ENCODE data around the gene RAP1B. TPM values are rescaled to one million over a fixed set of nuclear protein-coding genes. Genes with fewer than 3 reads are reported as not detected.

Gene RAP1B
- total RNA-seq, 1 donor from 2014 or later: 259 TPM

- no peak for DNase-seq (ENCODE audit: low read depth)
These were observed 1.1 kb downstream of the RAP1B start for GRCh38 chr12:68611806-68612160.

DNA sequence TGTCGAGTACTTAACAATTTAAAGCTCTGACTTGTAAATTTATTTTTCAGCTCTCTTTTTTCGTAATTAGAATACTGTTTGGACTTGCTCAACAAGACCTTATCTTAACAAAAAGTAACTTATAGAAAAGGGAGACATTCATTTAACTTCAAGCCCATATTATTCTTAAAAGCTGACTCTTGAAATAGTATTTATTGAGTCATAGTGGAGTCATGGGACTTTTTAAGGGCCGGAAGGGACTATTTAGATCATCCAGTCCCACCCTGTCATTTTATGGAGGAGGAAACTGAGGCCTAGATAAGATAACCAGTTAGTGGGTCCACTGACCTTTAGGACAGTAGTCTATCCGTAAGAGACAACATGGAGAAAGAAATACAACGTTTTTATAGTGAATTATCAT is 1.5 kb downstream of the RAP1B start:
- DNase-seq (ENCODE audit: low read depth): peak; percentile 35

DNA sequence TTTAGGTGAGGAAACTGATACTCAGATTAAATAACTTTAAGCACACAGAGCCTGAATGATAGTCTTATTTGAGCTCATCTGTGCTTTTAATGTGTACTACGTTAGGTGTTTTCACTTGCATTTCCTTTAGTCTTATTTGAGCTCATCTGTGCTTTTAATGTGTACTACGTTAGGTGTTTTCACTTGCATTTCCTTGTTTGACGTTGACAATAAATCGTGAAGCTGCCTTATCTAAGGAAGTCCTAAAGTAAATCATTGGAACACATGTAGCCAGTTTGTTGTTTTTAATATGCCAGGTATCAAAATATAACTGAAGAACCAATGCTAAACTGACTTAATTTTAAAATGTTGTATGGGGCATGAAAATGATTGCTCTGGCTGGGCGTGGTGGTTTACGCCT is 2.0 kb downstream of the RAP1B start:
- no peak for DNase-seq (ENCODE audit: low read depth)

GRCh38 chr12:68613209-68613904 is 2.7 kb downstream of the RAP1B start:
- DNase-seq (ENCODE audit: low read depth): no peak

- no peak for DNase-seq (ENCODE audit: low read depth)
These were observed 3.5 kb downstream of the RAP1B start for GRCh38 chr12:68614105-68614679.

GRCh38 chr12:68614769-68615168 is 4.1 kb downstream of the RAP1B start:
- no peak for DNase-seq (ENCODE audit: low read depth)

GRCh38 chr12:68617160-68617926 is 6.6 kb downstream of the RAP1B start:
- no peak for DNase-seq (ENCODE audit: low read depth)

DNA sequence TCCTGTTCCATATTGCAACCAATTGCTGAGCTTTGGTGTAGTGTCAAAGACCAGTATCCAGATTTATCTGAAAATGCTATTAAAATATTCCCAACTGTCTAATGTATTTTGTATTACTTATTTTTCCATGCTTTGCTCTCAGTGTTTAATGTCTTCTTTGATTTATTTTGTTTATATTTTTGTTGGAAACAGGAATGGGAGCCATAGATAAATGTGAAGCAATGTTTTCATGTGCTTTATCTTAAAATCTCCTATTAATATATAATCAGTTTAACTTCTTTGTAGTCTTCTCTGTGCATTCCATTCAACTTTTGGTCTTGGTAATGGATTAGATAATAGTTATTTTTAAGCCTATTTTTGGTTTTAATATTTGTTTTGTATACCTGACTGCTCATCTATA is 8.8 kb downstream of the RAP1B start:
- DNase-seq (ENCODE audit: low read depth): no peak

DNA sequence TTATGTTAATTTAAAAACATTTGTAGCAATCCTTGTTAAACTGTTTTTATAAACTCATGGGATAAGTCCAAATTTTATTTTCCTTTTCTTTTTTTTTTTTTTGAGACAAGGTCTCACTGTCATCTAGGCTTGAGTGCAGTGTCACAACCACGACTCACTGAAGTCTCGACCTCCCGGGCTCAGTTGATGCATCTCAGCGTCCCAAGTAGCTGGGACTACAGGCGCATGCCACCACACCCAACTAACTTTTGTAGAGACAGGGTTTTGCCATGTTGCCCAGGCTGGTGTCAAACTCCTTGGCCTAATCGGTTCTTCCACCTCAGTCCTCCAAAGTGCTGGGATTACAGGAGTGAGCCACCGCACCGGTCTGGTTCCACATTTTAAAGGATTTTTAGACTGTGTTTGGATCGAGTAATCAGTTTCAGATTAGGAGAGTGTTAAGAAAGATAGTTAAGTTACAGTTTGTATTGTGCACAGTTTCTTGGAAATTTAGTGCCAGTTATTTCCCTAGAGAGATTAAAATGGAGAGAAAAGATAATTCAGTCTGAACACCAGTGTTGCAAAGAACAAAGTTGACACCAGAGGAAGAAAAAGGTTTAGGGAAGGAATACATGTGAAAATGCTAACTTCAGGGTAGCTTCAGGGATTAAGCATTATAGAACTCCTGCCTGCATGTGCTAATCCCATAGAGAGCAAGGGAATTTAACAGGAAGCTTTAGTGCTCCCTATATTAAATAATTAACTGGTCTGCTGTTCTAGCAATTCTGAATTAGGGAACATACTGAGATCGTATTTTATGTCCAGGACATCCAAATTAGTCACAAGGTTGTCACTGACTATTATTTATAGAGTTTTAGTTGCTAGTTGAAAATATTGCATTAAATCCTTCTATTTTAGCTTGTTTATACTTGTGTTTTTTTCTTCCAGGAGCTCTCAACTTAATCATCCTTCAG is 10.1 kb downstream of the RAP1B start:
- DNase-seq (ENCODE audit: low read depth): no peak

DNA sequence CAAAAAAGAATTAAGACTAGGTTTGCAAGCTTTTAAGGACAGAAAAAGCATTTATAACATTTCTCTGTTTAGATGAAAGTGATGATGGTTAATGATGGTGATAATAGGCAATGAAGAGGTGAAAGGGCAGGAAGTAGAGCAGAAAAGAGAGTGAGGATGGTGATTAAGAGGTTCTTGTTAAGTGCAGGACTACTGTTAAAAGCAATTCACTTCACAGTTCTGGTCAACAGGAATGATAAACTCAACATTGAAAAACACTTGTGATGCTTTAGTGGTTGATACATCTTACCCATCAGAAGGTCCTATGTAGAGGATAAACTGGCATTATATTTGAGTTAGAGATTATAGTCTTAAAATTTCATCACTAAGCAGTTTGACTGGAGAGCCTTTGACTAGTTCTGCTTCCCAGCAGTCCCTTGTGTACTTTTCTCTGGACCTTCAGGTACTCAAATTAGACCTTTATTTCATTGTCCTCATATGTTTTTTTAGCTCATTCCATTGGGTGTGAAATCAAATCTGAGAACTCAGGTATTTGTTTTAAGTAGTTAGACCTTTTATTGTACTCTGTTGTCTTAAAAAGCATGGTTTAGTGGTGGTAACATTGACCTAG is 10.9 kb downstream of the RAP1B start:
- peak; percentile 38 for DNase-seq (ENCODE audit: low read depth)

DNA sequence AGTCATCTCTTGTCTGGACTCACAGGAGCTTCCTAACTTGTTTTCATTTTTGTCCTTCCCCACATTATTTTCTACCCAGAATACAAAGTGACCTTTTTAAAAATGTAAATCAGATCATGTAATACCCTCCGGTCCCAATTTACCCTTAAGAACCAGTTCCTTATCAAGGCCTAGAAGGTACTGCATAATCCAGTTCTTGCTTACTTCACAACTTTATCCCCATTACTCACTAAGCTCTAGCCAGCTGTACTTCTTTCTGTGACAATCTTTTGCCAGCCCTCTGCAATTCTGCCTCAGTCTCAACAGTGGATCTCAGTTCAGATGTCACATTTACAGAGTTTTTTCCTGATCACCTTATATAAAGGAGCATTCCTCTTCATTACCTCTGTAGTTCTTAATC is 11.6 kb downstream of the RAP1B start:
- DNase-seq (ENCODE audit: low read depth): no peak

- DNase-seq (ENCODE audit: low read depth): no peak
These were observed 12.4 kb downstream of the RAP1B start for GRCh38 chr12:68623059-68623458.

DNA sequence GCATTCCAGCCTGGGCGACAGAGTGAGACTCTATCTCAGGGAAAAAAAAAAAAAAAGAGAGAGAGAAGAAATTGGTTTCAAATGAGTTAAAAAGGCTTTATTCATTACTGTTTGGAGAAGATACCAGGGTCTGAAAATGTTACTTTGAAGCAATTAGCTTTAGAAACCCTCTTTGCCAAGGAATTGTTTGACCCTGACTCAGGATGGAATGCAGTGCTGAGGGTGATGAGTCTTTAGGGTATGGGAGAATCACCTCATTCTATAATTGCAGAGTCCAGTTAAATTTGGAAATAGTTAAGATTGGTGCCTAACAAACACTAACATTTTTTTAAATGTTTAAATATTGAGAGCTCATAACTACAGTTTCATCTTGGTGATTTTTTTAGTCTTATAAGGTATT is 13.3 kb downstream of the RAP1B start:
- DNase-seq (ENCODE audit: low read depth): no peak

- DNase-seq (ENCODE audit: low read depth): no peak
These were observed 14.2 kb downstream of the RAP1B start for GRCh38 chr12:68624933-68625332.

- no peak for DNase-seq (ENCODE audit: low read depth)
These were observed 17.1 kb downstream of the RAP1B start for GRCh38 chr12:68627673-68628319.

DNA sequence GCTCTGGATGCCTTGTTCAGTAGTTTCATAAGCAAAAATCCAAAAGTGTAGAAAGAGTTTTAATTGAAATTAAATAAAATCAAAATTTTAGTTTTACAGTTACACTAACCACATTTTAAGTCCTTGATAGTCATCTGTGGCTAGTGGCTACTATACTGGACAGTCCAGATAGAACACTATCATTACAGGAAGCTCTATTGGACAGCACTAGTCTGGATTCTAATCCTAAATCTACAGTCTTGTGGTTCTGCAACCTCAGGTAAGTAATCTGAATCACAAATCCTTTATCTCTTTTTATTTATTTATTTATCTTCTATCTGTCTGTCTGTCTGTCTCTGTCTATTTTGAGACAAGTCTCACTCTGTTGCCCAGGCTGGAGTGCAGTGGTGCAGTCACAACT is 18.0 kb downstream of the RAP1B start:
- DNase-seq (ENCODE audit: low read depth): no peak

DNA sequence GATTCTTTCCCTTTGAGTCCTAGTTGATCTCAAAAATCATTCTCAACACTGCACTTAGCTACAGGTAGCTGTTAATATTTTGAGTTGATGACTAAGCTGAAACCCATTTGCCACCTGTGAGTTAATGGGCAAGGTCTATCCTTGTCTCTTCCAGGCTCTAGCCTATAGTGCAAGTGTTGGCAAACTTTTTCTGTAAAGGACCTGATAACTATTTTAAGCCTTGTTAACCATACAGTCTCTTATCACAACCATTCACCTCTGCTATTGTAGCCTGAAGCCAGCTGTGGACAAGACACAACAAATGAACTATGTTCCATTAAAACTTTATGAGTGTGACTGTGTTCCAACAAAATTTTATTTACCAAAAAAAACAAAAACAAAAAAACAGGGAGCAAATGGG is 19.4 kb downstream of the RAP1B start:
- peak; percentile 47 for DNase-seq (ENCODE audit: low read depth)

- DNase-seq (ENCODE audit: low read depth): no peak
These were observed 19.9 kb downstream of the RAP1B start for GRCh38 chr12:68630598-68630997.

DNA sequence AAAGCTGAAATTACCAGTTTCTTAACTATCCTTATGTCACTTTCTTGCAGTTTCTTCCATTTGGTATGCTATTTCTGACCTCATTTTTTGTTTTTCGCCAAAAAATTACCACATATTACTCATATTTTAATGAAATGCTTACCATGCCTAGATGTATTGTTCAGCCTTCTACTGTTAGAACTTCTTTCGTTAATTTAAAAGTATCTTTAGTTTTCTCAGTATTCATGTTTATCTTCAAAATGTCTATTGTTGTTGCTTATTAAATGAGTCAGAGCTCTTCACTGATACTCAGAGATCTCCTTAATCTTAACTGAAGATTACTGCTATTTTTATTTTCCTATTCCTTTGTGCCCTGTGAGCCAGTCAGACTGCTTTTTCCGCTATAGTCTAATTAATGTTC is 20.5 kb downstream of the RAP1B start:
- no peak for DNase-seq (ENCODE audit: low read depth)

- DNase-seq (ENCODE audit: low read depth): no peak
These were observed 21.8 kb downstream of the RAP1B start for GRCh38 chr12:68632486-68632885.

All from renal cortical epithelial cell (primary cell).